HuH-7.5 (cell line): ENCODE measurements around the gene CNTNAP2.

ENCODE experiments used
- DNase-seq: peaks from one replicate; pipeline ENCODE4 v3.0.0; 2011; ENCODE audit warnings: low spot score

Gene CNTNAP2

GRCh38 chr7:147952918-147953317, 1836.3 kb downstream of the CNTNAP2 start:
- DNase-seq: no peak

GRCh38 chr7:147968046-147968610, 1851.5 kb downstream of the CNTNAP2 start:
- DNase-seq: no peak

- DNase-seq: no peak
Observed at GRCh38 chr7:147971606-147972110, 1855.1 kb downstream of the CNTNAP2 start.

- no peak for DNase-seq
Observed at GRCh38 chr7:147978201-147978600, 1861.6 kb downstream of the CNTNAP2 start.

- no peak for DNase-seq
Observed at GRCh38 chr7:147978651-147979050, 1862.0 kb downstream of the CNTNAP2 start.

- DNase-seq: no peak
Observed at GRCh38 chr7:147980826-147981813, 1864.5 kb downstream of the CNTNAP2 start.

GRCh38 chr7:147982307-147982706, 1865.7 kb downstream of the CNTNAP2 start:
- no peak for DNase-seq

GRCh38 chr7:147984265-147984664, 1867.7 kb downstream of the CNTNAP2 start:
- DNase-seq: no peak

GRCh38 chr7:147990079-147990478, 1873.5 kb downstream of the CNTNAP2 start:
- DNase-seq: no peak

GRCh38 chr7:147990942-147991341, 1874.3 kb downstream of the CNTNAP2 start:
- no peak for DNase-seq

GRCh38 chr7:147992698-147993097, 1876.1 kb downstream of the CNTNAP2 start:
- no peak for DNase-seq

GRCh38 chr7:147997636-147998035, 1881.0 kb downstream of the CNTNAP2 start:
- DNase-seq: no peak

GRCh38 chr7:147999962-148000361, 1883.4 kb downstream of the CNTNAP2 start:
- DNase-seq: no peak

- DNase-seq: no peak
Observed at GRCh38 chr7:148011753-148012152, 1895.2 kb downstream of the CNTNAP2 start.

- no peak for DNase-seq
Observed at GRCh38 chr7:148014001-148014400, 1897.4 kb downstream of the CNTNAP2 start.

- no peak for DNase-seq
Observed at GRCh38 chr7:148014541-148014940, 1897.9 kb downstream of the CNTNAP2 start.

- DNase-seq: no peak
Observed at GRCh38 chr7:148017126-148017525, 1900.5 kb downstream of the CNTNAP2 start.

- no peak for DNase-seq
Observed at GRCh38 chr7:148020679-148021078, 1904.1 kb downstream of the CNTNAP2 start.

GRCh38 chr7:148021507-148022045, 1905.0 kb downstream of the CNTNAP2 start:
- no peak for DNase-seq

GRCh38 chr7:148022832-148023231, 1906.2 kb downstream of the CNTNAP2 start:
- DNase-seq: no peak

- no peak for DNase-seq
Observed at GRCh38 chr7:148026713-148027112, 1910.1 kb downstream of the CNTNAP2 start.

- DNase-seq: no peak
Observed at GRCh38 chr7:148028165-148028564, 1911.6 kb downstream of the CNTNAP2 start.

GRCh38 chr7:148031019-148031418, 1914.4 kb downstream of the CNTNAP2 start:
- DNase-seq: no peak
